GM13976 (cell line): ENCODE results near the gene DEDD2.

Source experiments
- DNase-seq: peaks from one replicate; pipeline ENCODE4 v3.0.0; 2012; ENCODE audit warnings: low spot score
- in situ Hi-C: fragments of 300-500 bp; cut with MboI; formaldehyde crosslinking; loops from one replicate; pipeline ENCODE4 v1.12.0; 2022; ENCODE audit warnings: low sequenced_read_pairs, mixed read lengths, inconsistent platforms; ENCODE audit not compliant: unreplicated experiment
- TF ChIP-seq, protein P1 (sequence below): IDR thresholded peaks from 2 replicates; pipeline ENCODE4 v1.5.1; 2012; ENCODE audit warnings: borderline replicate concordance, mild to moderate bottlenecking; ENCODE audit not compliant: insufficient read depth; ENCODE audit errors: extremely low read depth, missing control alignments, control extremely low read depth

Gene DEDD2

DNA sequence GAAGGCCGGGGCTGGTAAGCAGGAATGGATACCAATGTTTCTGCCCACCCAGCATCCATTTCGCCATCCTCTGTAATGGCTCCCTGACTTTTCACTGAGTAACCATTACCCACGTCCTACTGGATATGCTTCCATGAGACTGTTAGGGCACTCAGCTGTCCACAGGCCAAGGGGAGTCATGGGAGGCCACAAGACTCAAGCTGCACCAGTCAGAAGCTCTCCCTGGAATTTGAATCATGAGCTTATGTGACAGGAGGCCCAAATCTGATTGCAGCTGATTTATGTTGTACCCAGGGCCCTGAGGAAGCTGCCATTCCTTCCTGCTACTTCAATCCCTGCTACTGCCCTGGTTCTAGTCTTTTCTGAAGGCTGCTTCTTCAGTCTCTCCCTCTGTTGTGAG, 28.3 kb downstream of the DEDD2 start:
- in situ Hi-C loops: no loop called here
- DNase-seq: no peak
- TF ChIP-seq, protein P1, sequence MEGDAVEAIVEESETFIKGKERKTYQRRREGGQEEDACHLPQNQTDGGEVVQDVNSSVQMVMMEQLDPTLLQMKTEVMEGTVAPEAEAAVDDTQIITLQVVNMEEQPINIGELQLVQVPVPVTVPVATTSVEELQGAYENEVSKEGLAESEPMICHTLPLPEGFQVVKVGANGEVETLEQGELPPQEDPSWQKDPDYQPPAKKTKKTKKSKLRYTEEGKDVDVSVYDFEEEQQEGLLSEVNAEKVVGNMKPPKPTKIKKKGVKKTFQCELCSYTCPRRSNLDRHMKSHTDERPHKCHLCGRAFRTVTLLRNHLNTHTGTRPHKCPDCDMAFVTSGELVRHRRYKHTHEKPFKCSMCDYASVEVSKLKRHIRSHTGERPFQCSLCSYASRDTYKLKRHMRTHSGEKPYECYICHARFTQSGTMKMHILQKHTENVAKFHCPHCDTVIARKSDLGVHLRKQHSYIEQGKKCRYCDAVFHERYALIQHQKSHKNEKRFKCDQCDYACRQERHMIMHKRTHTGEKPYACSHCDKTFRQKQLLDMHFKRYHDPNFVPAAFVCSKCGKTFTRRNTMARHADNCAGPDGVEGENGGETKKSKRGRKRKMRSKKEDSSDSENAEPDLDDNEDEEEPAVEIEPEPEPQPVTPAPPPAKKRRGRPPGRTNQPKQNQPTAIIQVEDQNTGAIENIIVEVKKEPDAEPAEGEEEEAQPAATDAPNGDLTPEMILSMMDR: no peak

GRCh38 chr19:42188665-42189064, 28.8 kb downstream of the DEDD2 start:
- DNase-seq: no peak
- in situ Hi-C loops: no loop called here

GRCh38 chr19:42185277-42185676, 32.2 kb downstream of the DEDD2 start:
- TF ChIP-seq, protein P1: no peak

More at GRCh38 chr19:42188665-42189064, 28.8 kb downstream of the DEDD2 start:
- TF ChIP-seq, protein P1: no peak

DNA sequence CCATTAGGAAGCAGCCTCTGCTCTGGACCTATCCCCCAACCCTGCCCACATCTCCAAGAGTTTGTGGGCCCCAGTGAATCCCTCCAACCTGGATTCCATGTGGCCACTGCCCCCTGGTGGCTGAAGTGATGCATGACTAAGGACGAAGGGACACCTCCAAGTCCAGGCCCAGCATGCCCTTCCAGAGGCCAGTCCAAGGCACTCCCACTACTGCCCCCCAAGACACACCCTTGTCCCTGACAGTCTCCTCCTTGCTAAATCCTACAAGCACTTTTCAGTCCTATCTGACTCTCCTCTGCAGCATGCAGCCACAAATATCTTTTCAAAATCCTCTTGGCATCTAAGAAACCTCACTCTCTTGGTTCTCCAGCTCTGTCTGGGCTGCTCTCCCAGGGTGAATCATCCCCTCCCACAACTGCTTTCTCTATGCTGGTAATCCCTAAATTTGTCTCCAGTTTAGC, 33.0 kb downstream of the DEDD2 start:
- DNase-seq: peak; percentile 81
- TF ChIP-seq, protein P1: peak; percentile 94
- in situ Hi-C loops: no loop called here

More at GRCh38 chr19:42185277-42185676, 32.2 kb downstream of the DEDD2 start:
- in situ Hi-C loops: no loop called here
- DNase-seq: no peak

DNA sequence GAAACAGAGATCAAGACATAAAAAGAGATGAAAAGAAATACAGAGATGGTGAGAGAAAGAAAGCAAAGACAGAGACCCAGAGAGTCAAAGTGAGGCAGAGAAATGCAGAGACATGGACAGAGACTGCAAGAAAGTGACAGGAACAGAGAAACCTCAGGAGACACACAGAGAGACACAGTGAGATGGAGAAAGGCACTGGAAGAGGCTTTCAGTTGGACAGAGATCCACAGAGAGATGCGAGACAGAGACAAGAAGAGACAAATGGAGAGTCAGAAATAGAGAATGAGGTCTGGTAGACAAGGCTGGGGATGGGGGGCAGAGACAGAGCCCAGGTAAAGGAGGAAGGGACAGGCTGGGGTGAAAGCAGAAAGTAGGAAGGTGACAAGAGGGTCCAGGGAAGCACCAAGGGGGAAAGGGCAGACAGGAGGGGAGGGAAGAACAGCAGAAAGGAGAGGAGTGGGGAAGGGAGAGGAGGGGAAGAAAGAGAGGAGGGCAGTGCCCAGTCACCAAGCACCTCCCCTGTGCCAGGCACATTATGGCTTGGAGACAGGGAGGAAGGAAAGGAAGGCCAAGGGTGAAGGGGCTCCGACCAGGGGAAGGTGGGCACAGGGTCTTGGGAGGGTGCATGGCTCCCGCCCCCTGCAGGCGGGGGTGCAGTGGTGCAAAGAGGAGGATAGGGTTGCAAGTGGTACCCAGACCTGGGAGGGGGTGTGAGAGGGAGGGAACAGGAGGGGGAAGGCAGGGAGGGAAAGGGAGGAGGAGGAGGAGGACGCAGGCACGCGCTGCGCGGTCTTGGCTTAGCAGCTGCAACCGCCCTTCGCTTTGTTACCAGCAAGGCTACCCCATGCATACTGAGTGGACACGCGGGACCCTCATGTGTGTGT, 38.4 kb downstream of the DEDD2 start:
- TF ChIP-seq, protein P1: no peak
- no peak for DNase-seq
- in situ Hi-C loops: no loop called here

GRCh38 chr19:42177686-42178019, 39.8 kb downstream of the DEDD2 start:
- TF ChIP-seq, protein P1: no peak
- in situ Hi-C loops: no loop called here
- no peak for DNase-seq
